ENCODE results near the gene TRPM2. TPM values are rescaled to one million over a fixed set of nuclear protein-coding genes. Genes with fewer than 3 reads are reported as not detected.

The TRPM2 gene
- total and polyA plus RNA-seq, 2 of the 4 experiments (the other 2 are of a cell fraction), result not detected

- WGBS, 2 experiments (ENCODE audit: extremely low coverage in 2 of 2, insufficient read length in 1 of 2), result no CpG with 5 or more reads among the region's 15 CpGs
- peaks cover 7 to 13% of the 10 kb centered on the region in 2 experiments; a peak in 3 of 4 replicates for H3K79me1 ChIP-seq (ENCODE audit: low read depth in 1 of 2, low read length in 2 of 2)
- H3K4ac ChIP-seq (ENCODE audit: low read depth, low read length), result no peak overlapping the region
- H4K5ac ChIP-seq (ENCODE audit: low read depth, low read length), result no peak overlapping the region
- ChIA-PET POLR2A (ENCODE audit: unreplicated experiment) (no interaction called here), CTCF (no interaction called here)
- in situ Hi-C loops (cut with MboI; ENCODE audit: low sequenced_read_pairs), result no loop called here
- no peak for ATAC-seq (ENCODE audit: low read depth)
- H3K27ac ChIP-seq (ENCODE audit: insufficient read depth, low read length), result no peak overlapping the region
- no peak overlapping the region for H3K18ac ChIP-seq (ENCODE audit: low read depth, low read length)
- no peak overlapping the region for H2AK9ac ChIP-seq (replicated peaks; ENCODE audit: low read depth, low read length, poor library complexity)
- intact Hi-C loops (cut with micrococcal nuclease), result no loop called here
- H3K9me3 ChIP-seq (ENCODE audit: control insufficient read depth, insufficient read depth, low read length), result no peaks in the 10 kb centered on the region
- H3K27me3 ChIP-seq (ENCODE audit: control insufficient read depth, insufficient read depth, low read length), result no peaks in the 10 kb centered on the region
- peaks cover 5% of the 10 kb centered on the region; the same call in 1 of the 2 replicates for H3K9me1 ChIP-seq (ENCODE audit: insufficient read depth, low read length)
- no peak overlapping the region for H3K56ac ChIP-seq (ENCODE audit: extremely low read depth, insufficient read depth, low read length)
- no peak overlapping the region for H3K23ac ChIP-seq (ENCODE audit: low read depth, low read length)
- H3K4me3 ChIP-seq (ENCODE audit: insufficient read depth, low read depth, low read length), result no peak overlapping the region
- dilution Hi-C loops (cut with HindIII; ENCODE audit: low sequenced_read_pairs, unreplicated experiment), result no loop called here
- H2BK20ac ChIP-seq (ENCODE audit: low read depth, low read length), result no peak overlapping the region
- H3K4me1 ChIP-seq (ENCODE audit: control insufficient read depth, insufficient read depth, low read length), result no peaks in the 10 kb centered on the region
- no TSS peak for BruUV-seq (replicated peaks)
- no peak overlapping the region for H2BK15ac ChIP-seq (ENCODE audit: low read depth, low read length)
- H2BK5ac ChIP-seq (ENCODE audit: low read depth, low read length, poor library complexity, severe bottlenecking), result no peak overlapping the region
- no peak overlapping the region for H3K14ac ChIP-seq (replicated peaks; ENCODE audit: low read depth, low read length)
- DNase-seq, result no peak
- no peak overlapping the region for H4K91ac ChIP-seq (ENCODE audit: insufficient read depth, low read depth, low read length)
- no peak overlapping the region for H2AK5ac ChIP-seq (ENCODE audit: low read depth, low read length)
- no peak overlapping the region for H2BK120ac ChIP-seq (ENCODE audit: low read depth, low read length)
- no peak overlapping the region for H3K9ac ChIP-seq (ENCODE audit: low read depth, low read length)
- H3K4me2 ChIP-seq (ENCODE audit: low read depth, low read length), result no peak overlapping the region
- H2AFZ ChIP-seq (replicated peaks; ENCODE audit: low read length, poor library complexity), result no peak overlapping the region
- peaks cover 13% of the 10 kb centered on the region for H4K20me1 ChIP-seq (ENCODE audit: insufficient read depth, low read length)
- no peak for TF ChIP-seq BHLHE40 (IDR thresholded peaks at IDR 0.05; ENCODE audit: low read depth, low read length)
- no peak for TF ChIP-seq CTCF (conservative IDR thresholded peaks at IDR 0.05; ENCODE audit: low read depth, low read length)
- TF ChIP-seq CHD1 (IDR thresholded peaks at IDR 0.05; ENCODE audit: low read depth, low read length), result no peak
- no peak for TF ChIP-seq MXI1 (IDR thresholded peaks at IDR 0.05; ENCODE audit: borderline replicate concordance, low read depth, low read length)
- no peak for TF ChIP-seq MAZ (IDR thresholded peaks at IDR 0.05; ENCODE audit: borderline replicate concordance, low read depth, low read length)
- no peak for TF ChIP-seq SMC3 (IDR thresholded peaks at IDR 0.05; ENCODE audit: low read depth, low read length)
- no peak for TF ChIP-seq ELK1 (IDR thresholded peaks at IDR 0.05; ENCODE audit: borderline replicate concordance, low read depth, low read length)
- no peak for TF ChIP-seq RAD21 (IDR thresholded peaks at IDR 0.05; ENCODE audit: low read length)
- no peak for TF ChIP-seq USF2 (IDR thresholded peaks at IDR 0.05; ENCODE audit: low read depth, low read length)
- H4K8ac ChIP-seq (ENCODE audit: low read depth in 2 of 2, low read length in 2 of 2), result no peak overlapping the region
- H3K36me3 ChIP-seq (ENCODE audit: control insufficient read depth, insufficient read depth, low read length), result peaks cover 77% of the 10 kb centered on the region
Measured at GRCh38 chr21:44314128-44314527, 39.3 kb upstream of the TRPM2 start.

Data from IMR-90 (cell line).